ENCODE data around the gene IFNA8.
"Not testable (repeated sequence)": the region's sequence is repeated elsewhere in the genome, so short reads cannot be mapped to it uniquely, and the experiment has no call there.

IFNA8 gene

GRCh38 chr9:21429191-21429590 lies 20.3 kb downstream of the IFNA8 start:
- DNase-seq = no peak

DNA sequence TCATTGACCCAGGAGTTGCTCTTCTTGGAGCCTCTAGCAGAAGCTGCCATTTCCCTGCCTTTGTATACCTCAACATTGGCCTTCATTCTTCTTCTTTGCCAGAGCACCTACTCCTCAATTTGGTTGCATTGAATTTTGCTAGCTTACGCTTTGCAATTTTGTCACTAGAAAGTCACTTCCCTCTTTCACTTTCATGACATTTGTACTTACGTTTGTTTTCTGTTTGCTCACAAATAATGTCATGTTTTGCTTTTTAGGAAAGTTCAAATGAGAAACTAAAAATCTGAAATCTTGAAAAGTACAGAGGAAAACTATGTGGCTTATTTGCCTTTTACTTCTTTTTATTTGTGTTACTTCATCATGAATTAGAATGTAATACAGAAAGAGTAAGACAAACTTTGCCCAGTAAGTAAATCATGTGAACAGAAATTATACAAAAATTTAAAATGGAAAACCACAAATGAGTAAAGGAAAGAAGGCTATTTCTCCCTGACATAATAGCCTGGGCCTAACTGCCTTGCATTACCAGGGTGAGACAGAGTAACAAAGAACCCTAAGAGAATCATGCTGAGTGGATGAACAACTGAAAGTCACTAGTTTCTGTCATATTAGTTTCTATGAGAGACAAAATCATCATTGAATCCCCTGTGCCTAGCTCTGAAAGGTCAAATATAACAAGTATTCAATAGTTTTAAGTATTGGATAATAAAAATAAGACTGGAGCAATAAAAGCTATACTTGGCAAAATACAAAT lies 23.9 kb downstream of the IFNA8 start:
- DNase-seq = no peak

- DNase-seq = no peak
These were observed 25.5 kb downstream of the IFNA8 start for GRCh38 chr9:21434202-21435014.

DNA sequence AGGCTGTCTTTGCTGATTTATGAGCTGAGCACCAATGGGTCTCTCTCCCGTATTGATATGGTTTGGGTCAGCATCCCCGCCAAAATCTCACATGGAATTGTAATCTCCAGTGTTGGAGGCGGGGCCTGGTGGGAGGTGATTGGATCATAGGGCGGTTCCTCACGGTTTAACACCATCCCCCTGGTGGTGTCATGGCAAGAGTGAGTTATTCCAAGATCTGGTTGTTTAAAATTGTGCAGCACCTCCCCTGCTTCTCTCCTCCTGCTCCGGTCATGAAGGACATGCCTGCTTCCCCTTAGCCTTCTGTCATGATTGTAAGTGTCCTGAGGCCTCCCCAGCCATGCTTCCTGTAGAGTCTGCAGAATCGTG lies 26.1 kb downstream of the IFNA8 start:
- not testable (repeated sequence) for DNase-seq

- no peak for DNase-seq
These were observed 31.2 kb downstream of the IFNA8 start, which contains the start of gene IFNA1 for GRCh38 chr9:21440139-21440538. IFNA1 (plus strand) TSS chr9:21440439; CDS start chr9:21440508, 69 bp downstream.

DNA sequence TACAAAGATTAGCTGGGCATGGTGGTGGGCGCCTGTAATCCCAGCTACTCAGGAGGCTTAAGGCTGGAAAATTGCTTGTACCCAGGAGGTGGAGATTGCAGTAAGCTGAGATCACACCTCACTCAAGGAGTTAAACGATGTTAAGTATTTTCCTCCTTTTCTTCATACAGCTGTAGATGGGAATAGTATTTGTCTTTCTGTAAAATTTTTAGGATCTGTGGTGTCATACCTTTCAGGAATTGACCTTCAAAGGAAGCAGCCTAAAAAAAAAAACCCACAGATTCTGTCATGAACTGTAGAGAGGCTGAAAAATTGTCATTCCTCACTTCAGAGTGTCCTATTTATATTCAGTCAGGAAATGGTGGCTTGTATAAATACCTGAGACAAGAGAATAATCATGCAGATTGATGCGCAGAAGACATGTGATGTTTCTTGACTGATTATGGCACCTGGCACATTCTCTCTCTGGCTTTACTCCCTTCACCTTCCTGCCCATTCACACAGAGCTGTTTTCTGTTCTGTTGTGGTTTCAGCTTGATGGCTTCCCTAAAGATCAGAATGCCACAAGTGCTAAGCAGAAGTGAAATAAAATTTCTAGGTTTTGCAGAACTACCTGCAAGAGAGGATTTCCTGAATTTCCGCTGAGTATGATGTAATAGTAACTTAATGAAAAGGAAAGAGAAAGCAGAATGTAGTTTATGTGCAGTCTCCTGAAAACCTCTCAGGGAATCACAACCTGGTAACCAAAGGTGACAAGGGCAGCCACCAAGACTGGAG lies 35.1 kb downstream of the IFNA8 start:
- DNase-seq = no peak

GRCh38 chr9:21449312-21449711 lies 40.4 kb downstream of the IFNA8 start:
- DNase-seq = not testable (repeated sequence)

GRCh38 chr9:21450733-21451394 lies 41.9 kb downstream of the IFNA8 start:
- DNase-seq = no peak

GRCh38 chr9:21452681-21453080 lies 43.8 kb downstream of the IFNA8 start:
- DNase-seq = no peak

DNA sequence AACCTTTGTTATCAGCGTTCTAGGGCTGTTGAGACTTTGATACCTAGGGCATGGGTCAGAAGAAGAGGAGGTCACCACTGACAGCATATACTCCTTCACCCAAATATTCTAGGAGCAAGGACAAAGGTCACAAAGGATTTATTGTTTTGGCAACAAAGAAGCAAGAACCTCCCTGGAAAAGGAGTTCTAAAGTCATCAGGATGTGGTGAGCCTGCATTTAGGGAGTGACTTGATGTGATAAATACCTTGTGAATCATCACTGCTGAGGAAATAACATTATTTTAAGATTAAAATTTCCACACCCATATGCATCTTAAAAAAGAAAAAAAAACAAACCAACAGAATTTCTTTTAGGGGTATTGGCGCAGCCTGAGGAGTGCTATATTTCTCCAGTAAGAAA lies 45.2 kb downstream of the IFNA8 start:
- DNase-seq = no peak

DNA sequence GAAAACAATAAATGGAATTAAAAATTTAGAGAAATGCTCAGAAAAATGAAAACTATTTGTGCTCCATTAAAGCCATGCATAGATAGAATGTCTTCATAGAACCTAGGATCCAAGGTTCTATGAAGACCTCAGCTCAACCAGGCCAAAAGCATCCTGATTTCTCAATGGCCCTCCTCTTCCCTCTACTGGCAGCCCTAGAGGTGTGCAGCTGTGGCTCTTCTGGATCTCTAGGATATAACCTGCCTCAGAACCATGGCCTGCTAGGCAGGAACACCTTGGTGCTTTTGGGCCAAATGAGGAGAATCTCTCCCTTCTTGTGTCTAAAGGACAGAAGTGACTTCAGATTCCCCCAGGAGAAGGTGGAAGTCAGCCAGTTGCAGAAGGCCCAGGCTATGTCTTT lies 46.4 kb downstream of the IFNA8 start:
- DNase-seq = no peak
